ENCODE data around the gene INO80D.
"Not testable (repeated sequence)": the region's sequence is repeated elsewhere in the genome, so short reads cannot be mapped to it uniquely, and the experiment has no call there.

The INO80D gene

GRCh38 chr2:206079699-206080465 lies 6.1 kb downstream of the INO80D start:
- H3K36me3 ChIP-seq (ENCODE audit: insufficient read depth, low read length) = no peaks in the 10 kb centered on the region
- no peak for DNase-seq (ENCODE audit: low read depth, low spot score)
- TF ChIP-seq POLR2AphosphoS5 (IDR thresholded peaks at IDR 0.05; ENCODE audit: borderline replicate concordance, low read depth, low read length) (no peak), FOXP2 (optimal IDR thresholded peaks at IDR 0.05; ENCODE audit: control extremely low read depth, extremely low read length, insufficient read depth) (no peak), EZH2 (IDR thresholded peaks at IDR 0.05) (no peak)
- no peak overlapping the region for H3K27ac ChIP-seq
- no peak overlapping the region for H3K9ac ChIP-seq (ENCODE audit: insufficient read length)
- H3K4me3 ChIP-seq = no peak overlapping the region
- H3K9me3 ChIP-seq (ENCODE audit: low read depth, low read length) = no peaks in the 10 kb centered on the region

DNA sequence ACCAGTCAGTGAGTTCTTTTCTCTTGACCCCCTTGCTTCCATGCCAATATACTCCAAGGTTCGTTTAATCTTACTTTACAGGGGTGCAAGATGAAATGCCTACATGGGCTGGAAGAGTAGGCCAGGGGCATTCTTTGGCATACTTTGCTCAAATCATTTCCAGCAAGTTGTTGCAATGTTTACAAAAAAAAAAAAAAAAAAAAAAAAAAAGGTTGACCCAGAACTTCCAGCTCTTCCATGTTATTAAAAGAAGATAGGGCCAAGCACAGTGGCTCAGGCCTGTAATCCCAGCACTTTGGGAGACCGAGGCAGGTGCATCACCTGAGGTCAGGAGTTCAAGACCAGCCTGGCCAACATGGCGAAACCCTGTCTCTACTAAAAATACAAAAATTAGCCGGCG lies 8.1 kb downstream of the INO80D start:
- H3K27ac ChIP-seq = 0 out of 2 replicates have a peak overlapping the region, but pooled peaks have one; percentile 50
- not testable (repeated sequence) for H3K9me3 ChIP-seq (ENCODE audit: low read depth, low read length); H3K9ac ChIP-seq (ENCODE audit: insufficient read length); DNase-seq (ENCODE audit: low read depth, low spot score); H3K36me3 ChIP-seq (ENCODE audit: insufficient read depth, low read length); H3K4me3 ChIP-seq

- Histone ChIP-seq H3K9me3 (ENCODE audit: low read depth, low read length) (no peaks in the 10 kb centered on the region), H3K27ac (no peak overlapping the region), H3K9ac (ENCODE audit: insufficient read length) (no peak overlapping the region), H3K36me3 (ENCODE audit: insufficient read depth, low read length) (peaks cover 8% of the 10 kb centered on the region; the same call in 1 of the 2 replicates), H3K4me3 (no peak overlapping the region)
- no peak for DNase-seq (ENCODE audit: low read depth, low spot score)
- TF ChIP-seq POLR2AphosphoS5 (IDR thresholded peaks at IDR 0.05; ENCODE audit: borderline replicate concordance, low read depth, low read length) (no peak), EZH2 (IDR thresholded peaks at IDR 0.05) (no peak), FOXP2 (optimal IDR thresholded peaks at IDR 0.05; ENCODE audit: control extremely low read depth, extremely low read length, insufficient read depth) (no peak)
These were observed 10.9 kb downstream of the INO80D start for GRCh38 chr2:206075113-206075512.

DNA sequence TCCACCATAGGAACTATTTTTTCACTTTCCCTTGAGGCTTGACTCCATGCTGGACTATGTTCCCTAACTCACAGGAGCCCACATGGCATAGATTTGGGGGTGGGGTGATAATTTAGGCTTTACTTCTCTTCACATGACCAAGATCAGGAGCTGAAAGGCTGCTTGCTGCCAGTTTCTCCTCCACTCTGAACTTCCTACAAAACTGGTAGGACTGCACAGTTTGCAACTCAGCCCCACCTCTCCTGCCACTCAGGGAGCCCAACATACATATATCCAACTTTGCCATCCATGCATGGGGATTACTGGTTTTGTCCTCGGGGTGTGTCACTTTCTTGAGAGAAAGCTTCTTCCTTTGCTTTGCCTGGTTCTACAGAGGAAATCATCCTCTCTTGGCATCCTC lies 14.2 kb downstream of the INO80D start:
- TF ChIP-seq FOXP2 (optimal IDR thresholded peaks at IDR 0.05; ENCODE audit: control extremely low read depth, extremely low read length, insufficient read depth) = no peak
- TF ChIP-seq POLR2AphosphoS5 (IDR thresholded peaks at IDR 0.05; ENCODE audit: borderline replicate concordance, low read depth, low read length) = no peak
- TF ChIP-seq EZH2 (IDR thresholded peaks at IDR 0.05) = no peak
- Histone ChIP-seq H3K36me3 (ENCODE audit: insufficient read depth, low read length) (peaks cover 8% of the 10 kb centered on the region; the same call in 1 of the 2 replicates), H3K9me3 (ENCODE audit: low read depth, low read length) (no peaks in the 10 kb centered on the region), H3K9ac (ENCODE audit: insufficient read length) (no peak overlapping the region), H3K4me3 (no peak overlapping the region), H3K27ac (no peak overlapping the region)
- DNase-seq (ENCODE audit: low read depth, low spot score) = no peak

DNA sequence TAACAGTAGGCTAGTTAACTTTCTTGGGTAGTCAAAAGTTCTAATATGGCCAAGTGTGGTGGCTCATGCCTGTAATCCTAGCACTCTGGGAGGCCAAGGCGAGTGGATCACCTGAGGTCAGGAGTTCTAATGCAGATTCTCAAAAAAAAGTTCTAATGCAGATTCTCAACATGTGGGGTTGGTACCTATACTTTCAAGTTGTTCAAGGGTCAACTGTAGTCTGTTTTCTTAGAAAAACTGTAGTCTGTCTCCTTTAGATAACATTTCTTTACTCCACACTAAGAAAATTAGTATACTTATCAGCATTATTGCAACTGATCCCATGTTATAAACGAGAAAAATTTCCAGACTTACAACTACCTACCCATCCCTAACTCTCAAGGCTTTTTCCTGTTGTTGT lies 16.6 kb downstream of the INO80D start:
- peaks cover 8% of the 10 kb centered on the region; the same call in 1 of the 2 replicates for H3K36me3 ChIP-seq (ENCODE audit: insufficient read depth, low read length)
- H3K4me3 ChIP-seq = no peak overlapping the region
- H3K9me3 ChIP-seq (ENCODE audit: low read depth, low read length) = no peaks in the 10 kb centered on the region
- no peak for DNase-seq (ENCODE audit: low read depth, low spot score)
- no peak overlapping the region for H3K9ac ChIP-seq (ENCODE audit: insufficient read length)
- TF ChIP-seq FOXP2 (optimal IDR thresholded peaks at IDR 0.05; ENCODE audit: control extremely low read depth, extremely low read length, insufficient read depth) (no peak), POLR2AphosphoS5 (IDR thresholded peaks at IDR 0.05; ENCODE audit: borderline replicate concordance, low read depth, low read length) (no peak), EZH2 (IDR thresholded peaks at IDR 0.05) (no peak)
- no peak overlapping the region for H3K27ac ChIP-seq

DNA sequence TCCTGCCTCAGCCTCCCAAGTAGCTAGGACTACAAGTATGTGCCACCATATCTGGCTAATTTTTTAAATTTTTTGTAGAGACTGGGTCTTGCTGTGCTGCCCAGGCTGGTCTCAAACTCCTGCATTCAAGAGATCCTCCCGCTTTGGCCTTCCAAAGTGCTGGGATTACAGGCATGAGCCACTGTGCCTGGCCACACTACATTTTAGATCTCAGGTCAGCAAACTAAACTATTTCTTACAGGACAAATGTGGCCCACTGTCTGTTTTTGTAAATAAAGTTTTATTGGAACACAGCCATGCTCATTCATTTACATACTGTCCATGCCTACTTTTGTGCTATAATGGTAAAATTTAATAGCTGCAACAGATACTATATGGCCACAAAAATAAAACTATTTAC lies 17.8 kb downstream of the INO80D start:
- no peak for DNase-seq (ENCODE audit: low read depth, low spot score)
- no peak overlapping the region for H3K9ac ChIP-seq (ENCODE audit: insufficient read length)
- no peaks in the 10 kb centered on the region for H3K9me3 ChIP-seq (ENCODE audit: low read depth, low read length)
- no peak for TF ChIP-seq FOXP2 (optimal IDR thresholded peaks at IDR 0.05; ENCODE audit: control extremely low read depth, extremely low read length, insufficient read depth)
- TF ChIP-seq POLR2AphosphoS5 (IDR thresholded peaks at IDR 0.05; ENCODE audit: borderline replicate concordance, low read depth, low read length) = no peak
- TF ChIP-seq EZH2 (IDR thresholded peaks at IDR 0.05) = no peak
- H3K4me3 ChIP-seq = no peak overlapping the region
- H3K36me3 ChIP-seq (ENCODE audit: insufficient read depth, low read length) = peaks cover under 1% of the 10 kb centered on the region; the same call in 1 of the 2 replicates
- H3K27ac ChIP-seq = no peak overlapping the region

GRCh38 chr2:206064077-206064476 lies 21.9 kb downstream of the INO80D start:
- H3K4me3 ChIP-seq = no peak overlapping the region
- TF ChIP-seq EZH2 (IDR thresholded peaks at IDR 0.05) = no peak
- no peak for TF ChIP-seq POLR2AphosphoS5 (IDR thresholded peaks at IDR 0.05; ENCODE audit: borderline replicate concordance, low read depth, low read length)
- TF ChIP-seq FOXP2 (optimal IDR thresholded peaks at IDR 0.05; ENCODE audit: control extremely low read depth, extremely low read length, insufficient read depth) = no peak
- no peak overlapping the region for H3K9ac ChIP-seq (ENCODE audit: insufficient read length)
- H3K9me3 ChIP-seq (ENCODE audit: low read depth, low read length) = no peaks in the 10 kb centered on the region
- no peak overlapping the region for H3K27ac ChIP-seq
- DNase-seq (ENCODE audit: low read depth, low spot score) = no peak
- peaks cover 3% of the 10 kb centered on the region; the same call in 1 of the 2 replicates for H3K36me3 ChIP-seq (ENCODE audit: insufficient read depth, low read length)

GRCh38 chr2:206063635-206064034 lies 22.3 kb downstream of the INO80D start:
- Histone ChIP-seq H3K9me3 (ENCODE audit: low read depth, low read length) (no peaks in the 10 kb centered on the region), H3K9ac (ENCODE audit: insufficient read length) (no peak overlapping the region), H3K27ac (no peak overlapping the region), H3K4me3 (no peak overlapping the region), H3K36me3 (ENCODE audit: insufficient read depth, low read length) (peaks cover 3% of the 10 kb centered on the region; the same call in 1 of the 2 replicates)
- DNase-seq (ENCODE audit: low read depth, low spot score) = no peak
- TF ChIP-seq POLR2AphosphoS5 (IDR thresholded peaks at IDR 0.05; ENCODE audit: borderline replicate concordance, low read depth, low read length) (no peak), EZH2 (IDR thresholded peaks at IDR 0.05) (no peak), FOXP2 (optimal IDR thresholded peaks at IDR 0.05; ENCODE audit: control extremely low read depth, extremely low read length, insufficient read depth) (no peak)

DNA sequence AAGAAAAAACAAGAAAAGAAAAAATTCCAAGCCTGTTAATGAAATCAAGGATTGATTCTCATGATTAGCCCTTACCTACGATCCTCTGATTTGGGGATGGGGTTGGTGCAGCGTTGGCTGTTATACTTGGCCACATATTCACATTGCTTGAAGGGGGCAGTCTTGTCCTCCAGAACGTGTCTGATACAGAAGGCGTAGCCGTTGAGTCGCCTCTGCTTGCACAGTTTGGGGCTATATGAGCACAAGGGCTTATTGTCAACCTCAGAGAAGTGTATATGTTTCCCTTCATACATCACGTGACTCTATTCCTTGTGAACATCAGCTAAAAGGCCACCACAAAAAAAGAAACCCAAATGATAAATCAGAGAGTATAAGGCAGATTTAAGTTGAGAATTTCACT lies 23.2 kb downstream of the INO80D start:
- H3K9me3 ChIP-seq (ENCODE audit: low read depth, low read length) = no peaks in the 10 kb centered on the region
- H3K36me3 ChIP-seq (ENCODE audit: insufficient read depth, low read length) = peaks cover 3% of the 10 kb centered on the region; the same call in 1 of the 2 replicates
- TF ChIP-seq EZH2 (IDR thresholded peaks at IDR 0.05) (no peak), POLR2AphosphoS5 (IDR thresholded peaks at IDR 0.05; ENCODE audit: borderline replicate concordance, low read depth, low read length) (no peak), FOXP2 (optimal IDR thresholded peaks at IDR 0.05; ENCODE audit: control extremely low read depth, extremely low read length, insufficient read depth) (no peak)
- no peak for DNase-seq (ENCODE audit: low read depth, low spot score)
- no peak overlapping the region for H3K4me3 ChIP-seq
- H3K9ac ChIP-seq (ENCODE audit: insufficient read length) = no peak overlapping the region
- H3K27ac ChIP-seq = no peak overlapping the region

Data from SK-N-MC (cell line).